Measurements from ENCODE around the gene REPS2. TPM values are rescaled to one million over a fixed set of nuclear protein-coding genes. Genes with fewer than 3 reads are reported as not detected.

The REPS2 gene
- total RNA-seq, 2 donors from 2014 or later = 0.35 to 3.3 TPM

DNA sequence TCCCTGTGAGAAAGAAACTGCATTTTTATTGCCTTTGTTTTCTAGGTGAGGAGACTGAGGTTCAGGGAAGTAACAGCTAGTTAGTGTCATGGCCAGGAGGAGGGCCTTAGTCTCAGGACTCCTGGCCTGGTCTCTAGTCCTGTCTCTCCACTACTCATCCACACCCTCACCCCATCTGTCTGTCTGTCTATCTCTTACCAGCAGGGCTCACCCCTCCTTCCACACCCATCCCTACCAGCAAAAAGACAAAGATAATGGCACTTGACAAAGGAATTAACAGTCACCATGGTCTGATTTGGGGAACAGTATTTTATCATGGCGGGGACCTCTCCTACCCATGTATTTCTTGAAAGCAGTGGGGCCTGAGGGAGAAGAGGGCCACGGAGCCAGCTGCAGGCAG is 125.8 kb downstream of the REPS2 start:
- ATAC-seq = no peak
- no peaks in the 10 kb centered on the region for H3K9me3 ChIP-seq (ENCODE audit: control insufficient read depth, low read length, poor library complexity, severe bottlenecking)
- no peak overlapping the region for H3K4me3 Mint-ChIP-seq
- no peaks in the 10 kb centered on the region for H3K36me3 Mint-ChIP-seq (ENCODE audit: low read depth)
- H3K27ac Mint-ChIP-seq = no peak overlapping the region
- no peaks in the 10 kb centered on the region for H3K27me3 Mint-ChIP-seq
- no peaks in the 10 kb centered on the region for H3K4me1 Mint-ChIP-seq
- DNase-seq = no peak

DNA sequence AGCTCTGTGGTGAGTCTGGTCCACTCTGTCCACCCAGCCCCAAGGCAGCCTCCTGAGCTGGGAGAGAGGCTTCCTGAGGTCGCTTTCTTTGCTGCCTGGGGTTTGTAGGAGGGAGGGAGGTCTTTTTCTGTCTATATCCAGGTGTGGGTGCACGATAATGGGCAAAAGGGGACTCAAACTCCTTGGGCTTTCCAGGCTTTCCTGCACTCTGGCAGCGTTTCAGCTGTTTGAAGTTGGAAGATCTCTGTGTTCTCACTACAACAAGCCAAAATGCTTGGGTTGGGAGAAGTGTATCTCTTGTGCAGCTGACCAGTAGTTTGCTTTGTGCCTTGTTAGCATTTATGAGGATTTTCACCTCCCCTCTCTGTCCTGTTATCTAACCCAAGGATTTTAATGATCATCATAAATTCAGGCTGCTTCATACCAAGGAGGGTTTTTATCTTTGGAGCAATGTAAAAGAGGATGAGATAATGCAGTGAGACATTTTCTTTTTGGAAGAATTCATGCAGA is 126.3 kb downstream of the REPS2 start:
- no peaks in the 10 kb centered on the region for H3K9me3 ChIP-seq (ENCODE audit: control insufficient read depth, low read length, poor library complexity, severe bottlenecking)

GRCh38 chrX:17075004-17075403 is 128.5 kb downstream of the REPS2 start:
- Mint-ChIP-seq H3K27ac (no peak overlapping the region), H3K4me1 (no peaks in the 10 kb centered on the region), H3K27me3 (no peaks in the 10 kb centered on the region), H3K4me3 (no peak overlapping the region), H3K36me3 (ENCODE audit: low read depth) (no peaks in the 10 kb centered on the region)
- ATAC-seq (no peak), DNase-seq (no peak)
- no peaks in the 10 kb centered on the region for H3K9me3 ChIP-seq (ENCODE audit: control insufficient read depth, low read length, poor library complexity, severe bottlenecking)

More for the DNA sequence above, 126.3 kb downstream of the REPS2 start:
- no peaks in the 10 kb centered on the region for H3K36me3 Mint-ChIP-seq (ENCODE audit: low read depth)
- no peak overlapping the region for H3K4me3 Mint-ChIP-seq
- H3K27me3 Mint-ChIP-seq = no peaks in the 10 kb centered on the region
- ATAC-seq (no peak), DNase-seq (no peak)
- no peaks in the 10 kb centered on the region for H3K4me1 Mint-ChIP-seq
- no peak overlapping the region for H3K27ac Mint-ChIP-seq

DNA sequence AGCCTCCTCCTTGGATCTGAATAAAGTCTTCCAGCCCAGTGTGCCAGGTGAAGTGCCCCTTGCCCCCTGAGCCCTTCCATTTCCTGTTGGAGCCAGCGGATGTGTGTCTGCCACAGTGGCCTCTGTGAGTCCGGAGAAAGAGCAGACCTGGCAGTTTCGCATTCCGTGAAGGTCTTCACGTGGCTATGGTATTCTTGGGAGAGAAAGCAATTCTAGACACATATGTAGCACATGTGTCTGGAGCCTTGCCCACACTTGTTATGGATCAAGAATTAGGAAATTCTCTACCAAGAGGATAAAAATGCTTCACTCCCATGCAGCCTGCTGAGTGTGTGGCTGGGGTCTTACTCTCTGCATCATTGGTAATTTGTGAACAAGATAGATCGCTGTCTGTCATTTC is 130.9 kb downstream of the REPS2 start:
- no peaks in the 10 kb centered on the region for H3K9me3 ChIP-seq (ENCODE audit: control insufficient read depth, low read length, poor library complexity, severe bottlenecking)
- H3K36me3 Mint-ChIP-seq (ENCODE audit: low read depth) = peaks cover 2% of the 10 kb centered on the region
- ATAC-seq = no peak
- H3K27me3 Mint-ChIP-seq = peaks cover 11% of the 10 kb centered on the region
- H3K4me3 Mint-ChIP-seq = no peak overlapping the region
- no peak overlapping the region for H3K27ac Mint-ChIP-seq
- no peak for DNase-seq
- H3K4me1 Mint-ChIP-seq = no peaks in the 10 kb centered on the region

GRCh38 chrX:17078031-17078720 is 131.7 kb downstream of the REPS2 start:
- H3K4me1 Mint-ChIP-seq = no peaks in the 10 kb centered on the region
- ATAC-seq (no peak), DNase-seq (no peak)
- H3K27me3 Mint-ChIP-seq = peaks cover 11% of the 10 kb centered on the region
- no peak overlapping the region for H3K4me3 Mint-ChIP-seq
- H3K9me3 ChIP-seq (ENCODE audit: control insufficient read depth, low read length, poor library complexity, severe bottlenecking) = no peaks in the 10 kb centered on the region
- no peak overlapping the region for H3K27ac Mint-ChIP-seq
- H3K36me3 Mint-ChIP-seq (ENCODE audit: low read depth) = peaks cover 2% of the 10 kb centered on the region

GRCh38 chrX:17081511-17081910 is 135.1 kb downstream of the REPS2 start:
- H3K27me3 Mint-ChIP-seq = peaks cover 11% of the 10 kb centered on the region
- no peak overlapping the region for H3K4me3 Mint-ChIP-seq
- peaks cover 2% of the 10 kb centered on the region for H3K36me3 Mint-ChIP-seq (ENCODE audit: low read depth)
- no peak overlapping the region for H3K27ac Mint-ChIP-seq
- no peaks in the 10 kb centered on the region for H3K9me3 ChIP-seq (ENCODE audit: control insufficient read depth, low read length, poor library complexity, severe bottlenecking)
- DNase-seq (no peak), ATAC-seq (no peak)
- no peaks in the 10 kb centered on the region for H3K4me1 Mint-ChIP-seq

DNA sequence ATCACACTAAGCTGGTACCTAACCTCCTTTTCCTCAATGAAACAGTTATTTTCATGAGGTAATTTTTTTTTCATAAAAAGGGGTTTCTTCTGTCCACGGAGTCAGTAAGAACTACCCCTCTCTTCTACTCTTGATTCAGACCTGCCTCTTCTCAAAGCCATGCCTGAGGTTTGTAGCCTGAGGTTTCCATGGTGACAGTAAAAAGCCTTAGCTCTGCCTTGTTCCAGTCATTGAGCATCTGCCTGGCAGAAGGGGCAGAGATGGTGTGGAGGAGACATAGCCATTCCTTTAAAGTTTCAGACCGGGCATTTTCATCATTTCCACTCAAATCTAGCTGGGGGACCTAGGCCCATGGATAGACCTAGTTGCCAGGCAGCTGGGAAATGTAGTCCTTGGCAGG is 135.5 kb downstream of the REPS2 start:
- no peaks in the 10 kb centered on the region for H3K9me3 ChIP-seq (ENCODE audit: control insufficient read depth, low read length, poor library complexity, severe bottlenecking)
- Mint-ChIP-seq H3K4me1 (no peaks in the 10 kb centered on the region), H3K36me3 (ENCODE audit: low read depth) (peaks cover 2% of the 10 kb centered on the region), H3K4me3 (no peak overlapping the region), H3K27me3 (peaks cover 11% of the 10 kb centered on the region), H3K27ac (no peak overlapping the region)
- no peak for ATAC-seq
- no peak for DNase-seq

GRCh38 chrX:17082831-17083230 is 136.4 kb downstream of the REPS2 start:
- no peaks in the 10 kb centered on the region for H3K4me1 Mint-ChIP-seq
- peaks cover 2% of the 10 kb centered on the region for H3K36me3 Mint-ChIP-seq (ENCODE audit: low read depth)
- no peak for DNase-seq
- no peaks in the 10 kb centered on the region for H3K9me3 ChIP-seq (ENCODE audit: control insufficient read depth, low read length, poor library complexity, severe bottlenecking)
- peaks cover 11% of the 10 kb centered on the region for H3K27me3 Mint-ChIP-seq
- ATAC-seq = no peak
- no peak overlapping the region for H3K4me3 Mint-ChIP-seq
- H3K27ac Mint-ChIP-seq = no peak overlapping the region

DNA sequence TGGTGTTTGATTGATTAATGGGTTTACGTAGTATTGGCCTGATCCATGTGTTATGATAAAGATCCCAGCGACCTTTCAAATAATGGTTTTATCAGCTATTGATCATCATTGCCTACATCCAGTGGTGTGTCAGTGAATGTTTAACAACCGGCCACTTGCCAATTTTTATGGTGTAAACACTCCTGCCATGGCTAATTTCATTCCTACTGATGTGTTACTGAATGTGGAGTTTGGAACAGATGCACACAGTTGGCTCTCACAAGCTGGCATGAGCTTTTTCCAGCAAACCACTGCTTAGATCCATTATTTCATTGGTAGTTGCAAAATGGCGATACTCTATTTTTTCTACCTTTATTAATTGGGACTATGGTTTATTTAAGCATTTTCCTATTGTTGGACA is 139.9 kb downstream of the REPS2 start:
- no peak for DNase-seq
- H3K27me3 Mint-ChIP-seq = peaks cover 4% of the 10 kb centered on the region
- no peaks in the 10 kb centered on the region for H3K4me1 Mint-ChIP-seq
- no peak overlapping the region for H3K4me3 Mint-ChIP-seq
- ATAC-seq = no peak
- H3K36me3 Mint-ChIP-seq (ENCODE audit: low read depth) = no peaks in the 10 kb centered on the region
- H3K9me3 ChIP-seq (ENCODE audit: control insufficient read depth, low read length, poor library complexity, severe bottlenecking) = no peaks in the 10 kb centered on the region
- no peak overlapping the region for H3K27ac Mint-ChIP-seq

- peaks cover 4% of the 10 kb centered on the region for H3K36me3 Mint-ChIP-seq (ENCODE audit: low read depth)
- ATAC-seq = no peak
- no peaks in the 10 kb centered on the region for H3K27me3 Mint-ChIP-seq
These were observed 148.7 kb downstream of the REPS2 start for GRCh38 chrX:17095161-17095560.

DNA sequence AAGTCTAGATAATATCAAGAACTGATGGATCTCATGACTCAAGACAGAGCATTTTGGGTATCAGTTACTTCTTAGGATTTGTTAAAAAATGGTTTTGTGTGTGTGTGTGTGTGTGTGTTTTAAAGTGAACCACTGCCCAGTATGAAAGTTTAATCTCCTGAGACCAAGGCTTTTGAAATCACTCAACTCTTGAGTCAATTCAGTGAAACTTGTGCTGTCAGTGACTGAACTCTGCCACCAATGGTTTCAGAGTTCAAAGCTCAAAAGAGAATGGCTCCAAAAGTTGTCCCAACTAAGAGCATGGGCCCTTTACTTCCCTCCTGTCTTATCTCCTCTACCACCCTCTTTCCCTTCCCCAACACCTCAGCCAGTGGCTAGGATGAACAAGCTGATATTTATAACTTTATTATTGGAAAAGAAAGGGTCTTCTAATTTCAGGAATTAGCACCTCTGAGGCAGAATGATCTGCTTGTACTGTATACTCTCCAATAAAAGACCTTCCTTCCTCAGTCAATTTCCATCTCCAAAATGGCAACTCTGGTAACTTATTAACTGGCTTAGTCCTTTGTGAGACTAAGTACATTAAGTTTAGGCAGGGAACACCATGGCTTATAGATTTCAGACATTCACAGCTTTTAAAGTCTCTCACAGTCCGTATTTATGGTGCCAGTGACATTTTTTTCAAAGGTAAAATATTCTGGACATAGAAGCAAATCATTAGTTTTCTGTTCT is 152.2 kb downstream of the REPS2 start:
- H3K36me3 Mint-ChIP-seq (ENCODE audit: low read depth) = peaks cover 4% of the 10 kb centered on the region
- H3K4me1 Mint-ChIP-seq = no peaks in the 10 kb centered on the region
- no peak overlapping the region for H3K4me3 Mint-ChIP-seq
- DNase-seq = no peak
- no peak for ATAC-seq
- H3K27ac Mint-ChIP-seq = no peak overlapping the region
- H3K9me3 ChIP-seq (ENCODE audit: control insufficient read depth, low read length, poor library complexity, severe bottlenecking) = no peaks in the 10 kb centered on the region
- no peaks in the 10 kb centered on the region for H3K27me3 Mint-ChIP-seq

More at GRCh38 chrX:17095161-17095560, 148.7 kb downstream of the REPS2 start:
- Mint-ChIP-seq H3K4me3 (no peak overlapping the region), H3K27ac (no peak overlapping the region), H3K4me1 (no peaks in the 10 kb centered on the region)
- DNase-seq = no peak
- no peaks in the 10 kb centered on the region for H3K9me3 ChIP-seq (ENCODE audit: control insufficient read depth, low read length, poor library complexity, severe bottlenecking)

- Mint-ChIP-seq H3K4me3 (no peak overlapping the region), H3K27me3 (no peaks in the 10 kb centered on the region), H3K27ac (no peak overlapping the region), H3K36me3 (ENCODE audit: low read depth) (no peaks in the 10 kb centered on the region), H3K4me1 (no peaks in the 10 kb centered on the region)
- H3K9me3 ChIP-seq (ENCODE audit: control insufficient read depth, low read length, poor library complexity, severe bottlenecking) = no peaks in the 10 kb centered on the region
- DNase-seq = no peak
- ATAC-seq = no peak
These were observed 158.0 kb downstream of the REPS2 start for GRCh38 chrX:17104433-17104832.

DNA sequence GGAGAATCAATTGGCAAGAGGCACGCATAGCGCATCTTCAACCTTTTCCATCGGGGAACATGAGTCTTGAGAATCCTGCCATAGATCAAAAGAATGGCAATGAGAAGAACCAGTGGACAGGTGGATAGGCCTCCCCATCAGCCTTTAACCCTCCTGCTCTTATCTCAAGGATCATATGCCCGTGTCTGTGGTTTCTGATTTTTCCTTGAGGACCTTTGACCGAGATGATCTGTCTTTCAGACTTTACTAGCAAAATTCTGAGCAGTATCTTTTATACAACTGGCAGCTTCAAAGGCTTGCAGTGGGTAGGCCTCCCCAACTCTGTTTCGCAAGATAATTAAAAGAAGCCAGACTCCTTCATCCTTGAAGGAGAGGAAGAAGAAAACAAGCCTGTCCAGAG is 174.4 kb downstream of the REPS2 start:
- no peak overlapping the region for H3K4me3 Mint-ChIP-seq
- H3K4me1 Mint-ChIP-seq = no peaks in the 10 kb centered on the region
- DNase-seq (no peak), ATAC-seq (no peak)
- H3K27me3 Mint-ChIP-seq = no peaks in the 10 kb centered on the region
- no peaks in the 10 kb centered on the region for H3K9me3 ChIP-seq (ENCODE audit: control insufficient read depth, low read length, poor library complexity, severe bottlenecking)
- no peaks in the 10 kb centered on the region for H3K36me3 Mint-ChIP-seq (ENCODE audit: low read depth)
- no peak overlapping the region for H3K27ac Mint-ChIP-seq

DNA sequence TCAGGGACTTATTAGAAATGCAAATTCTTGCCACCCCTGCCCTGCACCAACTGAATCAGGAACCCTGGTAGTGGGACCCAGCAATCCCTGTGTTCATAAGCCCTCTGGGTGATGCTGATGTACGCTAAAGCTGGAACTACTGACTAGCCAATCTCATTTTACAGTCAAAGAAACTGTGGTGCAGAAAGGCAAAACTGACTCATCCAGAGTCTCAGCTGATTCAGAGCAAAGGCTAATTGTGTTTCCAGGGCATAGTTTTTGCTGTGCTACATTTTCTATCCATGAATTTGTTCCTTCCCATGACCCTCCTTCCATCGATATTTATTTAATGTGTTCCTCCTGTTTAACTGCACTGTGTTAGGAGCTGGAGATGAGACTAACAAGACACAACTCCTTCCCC is 207.5 kb downstream of the REPS2 start:
- Mint-ChIP-seq H3K4me3 (no peak overlapping the region), H3K27ac (no peak overlapping the region), H3K4me1 (no peaks in the 10 kb centered on the region), H3K36me3 (ENCODE audit: low read depth) (no peaks in the 10 kb centered on the region), H3K27me3 (no peaks in the 10 kb centered on the region)
- no peak for DNase-seq
- no peaks in the 10 kb centered on the region for H3K9me3 ChIP-seq (ENCODE audit: control insufficient read depth, low read length, poor library complexity, severe bottlenecking)
- ATAC-seq = no peak
